ENCODE measurements around the gene UPF3B.
"Not testable (repeated sequence)": the region's sequence is repeated elsewhere in the genome, so short reads cannot be mapped to it uniquely, and the experiment has no call there.

DNA sequence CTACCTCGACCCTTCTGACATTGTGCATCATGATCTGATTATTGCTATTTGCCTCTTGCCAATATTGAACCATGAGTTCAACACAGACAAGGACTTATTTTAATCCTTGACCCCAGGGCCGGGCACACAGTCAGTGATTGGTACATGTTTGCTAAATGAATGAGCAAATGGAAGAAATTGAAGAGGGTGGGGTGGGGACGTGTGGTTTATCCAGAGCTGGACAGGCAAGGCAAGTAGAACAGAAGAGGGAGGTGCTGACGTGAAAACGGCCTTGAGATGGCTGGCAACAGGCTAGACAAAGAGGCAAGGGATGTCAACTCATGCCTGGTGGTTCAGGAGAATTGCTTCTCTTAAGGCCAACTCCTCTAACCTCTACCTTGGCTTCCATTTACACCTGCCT lies 28.5 kb downstream of the UPF3B start:
- TF ChIP-seq, protein P1, sequence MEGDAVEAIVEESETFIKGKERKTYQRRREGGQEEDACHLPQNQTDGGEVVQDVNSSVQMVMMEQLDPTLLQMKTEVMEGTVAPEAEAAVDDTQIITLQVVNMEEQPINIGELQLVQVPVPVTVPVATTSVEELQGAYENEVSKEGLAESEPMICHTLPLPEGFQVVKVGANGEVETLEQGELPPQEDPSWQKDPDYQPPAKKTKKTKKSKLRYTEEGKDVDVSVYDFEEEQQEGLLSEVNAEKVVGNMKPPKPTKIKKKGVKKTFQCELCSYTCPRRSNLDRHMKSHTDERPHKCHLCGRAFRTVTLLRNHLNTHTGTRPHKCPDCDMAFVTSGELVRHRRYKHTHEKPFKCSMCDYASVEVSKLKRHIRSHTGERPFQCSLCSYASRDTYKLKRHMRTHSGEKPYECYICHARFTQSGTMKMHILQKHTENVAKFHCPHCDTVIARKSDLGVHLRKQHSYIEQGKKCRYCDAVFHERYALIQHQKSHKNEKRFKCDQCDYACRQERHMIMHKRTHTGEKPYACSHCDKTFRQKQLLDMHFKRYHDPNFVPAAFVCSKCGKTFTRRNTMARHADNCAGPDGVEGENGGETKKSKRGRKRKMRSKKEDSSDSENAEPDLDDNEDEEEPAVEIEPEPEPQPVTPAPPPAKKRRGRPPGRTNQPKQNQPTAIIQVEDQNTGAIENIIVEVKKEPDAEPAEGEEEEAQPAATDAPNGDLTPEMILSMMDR (conservative IDR thresholded peaks at IDR 0.05 in 1 of 2, IDR thresholded peaks at IDR 0.05 in 1 of 2; ENCODE audit: low read depth in 1 of 2, low read length in 2 of 2), result not testable (repeated sequence)
- TF ChIP-seq EZH2 (IDR thresholded peaks at IDR 0.05; ENCODE audit: low read length, missing control alignments), result not testable (repeated sequence)

Measured in fibroblast of lung (primary cell).